SKM-1 (cell line): ENCODE data around the gene USP11.

Source experiments
- DNase-seq: peaks from one replicate; lab custom pipeline; 2025; ENCODE audit not compliant: unreplicated experiment; lab: John Stamatoyannopoulos, UW

The USP11 gene

GRCh38 chrX:47232803-47233332 is at the start of gene USP11:
USP11 (plus strand) TSS chrX:47233009; CDS start chrX:47233044, 35 bp downstream.
- DNase-seq: no peak

DNA sequence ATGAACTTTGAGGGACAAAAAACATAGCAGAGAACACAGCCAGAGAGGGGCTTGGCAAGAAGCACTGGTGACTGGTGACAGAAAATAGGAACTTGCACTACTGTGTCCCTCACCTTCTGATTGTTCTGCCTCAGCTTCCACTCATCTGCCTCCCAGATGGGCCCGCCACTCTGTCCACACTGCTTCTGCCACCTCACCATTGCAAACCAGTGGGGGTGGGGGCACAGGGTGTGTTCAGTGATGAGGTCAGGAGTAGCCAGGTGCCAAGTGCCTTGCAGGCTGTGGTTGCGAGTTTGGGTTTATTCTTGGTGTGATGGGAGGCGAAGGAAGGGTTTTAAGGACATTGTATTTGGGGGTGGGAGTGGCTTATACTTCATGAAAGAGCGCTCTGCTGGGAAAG is 48.3 kb upstream of the USP11 start:
- DNase-seq: no peak

- DNase-seq: no peak
Measured at GRCh38 chrX:47185241-47185640, 47.6 kb upstream of the USP11 start.

- no peak for DNase-seq
Measured at GRCh38 chrX:47186096-47186740, 46.6 kb upstream of the USP11 start.

DNA sequence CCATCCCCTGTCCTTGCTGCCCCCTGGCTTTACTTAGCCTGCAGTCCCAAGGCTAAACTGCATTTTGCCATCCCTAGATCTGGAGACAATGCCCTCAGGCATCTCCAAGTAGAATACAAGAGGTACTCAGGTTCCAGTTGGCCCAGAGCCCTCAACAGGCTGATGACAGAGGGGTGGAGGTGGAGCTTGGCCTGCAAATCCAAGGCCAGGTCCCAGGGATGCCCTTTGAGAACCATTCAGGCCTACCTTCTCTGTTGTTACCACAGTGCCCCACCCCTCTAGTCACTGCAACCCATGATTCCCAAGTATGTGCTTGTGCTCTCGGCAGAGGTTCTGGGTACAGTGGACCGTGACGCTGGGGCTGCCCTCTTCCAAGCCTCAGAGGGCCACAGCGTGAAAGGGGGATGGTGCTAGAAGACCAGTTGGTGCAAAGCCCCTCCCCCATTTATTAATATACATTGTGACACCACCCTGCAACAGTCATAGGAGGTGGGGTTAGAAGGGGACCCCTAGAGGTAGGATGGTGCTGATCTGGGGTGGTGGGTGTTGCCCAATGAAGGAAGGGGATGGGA is 45.6 kb upstream of the USP11 start:
- DNase-seq: no peak

DNA sequence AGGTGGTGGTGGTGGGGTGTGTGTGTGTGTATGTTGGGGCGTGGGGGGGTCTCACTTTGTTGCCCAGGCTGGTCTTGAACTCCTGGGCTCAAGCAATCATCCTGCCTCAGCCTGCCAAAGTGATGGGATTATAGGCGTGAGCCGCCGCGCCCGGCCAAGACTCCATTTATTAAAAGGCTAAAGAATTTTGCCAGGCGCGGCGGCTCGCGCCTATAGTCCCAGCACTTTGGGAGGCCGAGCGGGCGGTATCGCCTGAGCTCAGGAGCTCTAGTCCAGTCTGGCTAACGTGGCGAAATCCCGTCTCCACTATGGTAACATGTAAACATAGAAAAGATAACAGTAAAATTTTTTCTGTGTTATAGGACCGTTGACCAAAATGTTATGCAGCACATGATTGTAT is 42.9 kb upstream of the USP11 start:
- DNase-seq: no peak

- peak; percentile 48 for DNase-seq
Measured at GRCh38 chrX:47190445-47191269, 42.2 kb upstream of the USP11 start.

DNA sequence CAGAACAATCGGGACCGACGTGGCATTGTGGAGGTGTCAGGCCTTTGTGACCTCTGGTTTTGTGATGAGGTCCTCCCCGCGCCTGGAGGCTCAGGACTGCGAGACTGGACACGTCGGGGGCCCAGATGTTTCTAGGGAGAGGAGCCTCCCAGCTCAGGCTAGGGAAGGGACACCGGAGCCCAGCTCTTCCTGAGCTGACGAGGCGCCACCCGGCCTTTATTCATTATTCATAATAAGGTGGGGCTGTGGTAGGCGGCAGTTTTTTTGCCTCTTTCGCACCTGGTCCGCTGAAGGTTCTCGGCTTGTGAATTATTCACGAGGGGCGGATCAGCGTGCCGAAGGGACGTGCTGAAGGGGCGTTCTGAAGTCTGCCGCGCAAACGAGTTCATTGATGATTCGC is 41.5 kb upstream of the USP11 start:
- DNase-seq: no peak

DNA sequence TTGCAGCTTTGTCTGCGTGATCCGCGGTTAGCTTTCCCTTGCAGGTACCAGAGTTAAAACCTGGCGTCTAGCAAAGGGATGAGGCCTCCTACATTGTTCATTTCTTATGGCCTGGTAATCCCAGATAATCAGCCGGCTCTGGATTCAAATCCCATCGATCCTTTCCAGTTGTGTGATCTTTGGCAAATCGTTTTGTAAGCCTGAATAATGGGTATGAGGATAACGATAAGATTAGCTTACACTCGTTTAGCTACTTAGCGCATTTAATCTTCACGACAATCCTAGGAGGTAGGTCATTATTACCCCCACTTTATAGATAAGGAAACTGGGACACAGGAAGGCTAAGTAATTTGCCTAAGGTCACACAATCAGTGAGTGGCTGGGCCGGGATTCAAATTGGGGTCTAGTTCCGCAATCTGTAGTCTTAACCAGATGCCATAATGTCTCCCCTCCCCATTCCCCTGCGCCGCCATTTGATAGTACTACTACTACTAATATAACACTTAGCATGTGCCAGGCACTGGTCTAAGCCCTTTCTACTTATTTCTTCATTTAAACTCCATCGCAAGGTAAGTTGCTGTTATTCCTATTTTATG is 40.9 kb upstream of the USP11 start:
- DNase-seq: no peak

DNA sequence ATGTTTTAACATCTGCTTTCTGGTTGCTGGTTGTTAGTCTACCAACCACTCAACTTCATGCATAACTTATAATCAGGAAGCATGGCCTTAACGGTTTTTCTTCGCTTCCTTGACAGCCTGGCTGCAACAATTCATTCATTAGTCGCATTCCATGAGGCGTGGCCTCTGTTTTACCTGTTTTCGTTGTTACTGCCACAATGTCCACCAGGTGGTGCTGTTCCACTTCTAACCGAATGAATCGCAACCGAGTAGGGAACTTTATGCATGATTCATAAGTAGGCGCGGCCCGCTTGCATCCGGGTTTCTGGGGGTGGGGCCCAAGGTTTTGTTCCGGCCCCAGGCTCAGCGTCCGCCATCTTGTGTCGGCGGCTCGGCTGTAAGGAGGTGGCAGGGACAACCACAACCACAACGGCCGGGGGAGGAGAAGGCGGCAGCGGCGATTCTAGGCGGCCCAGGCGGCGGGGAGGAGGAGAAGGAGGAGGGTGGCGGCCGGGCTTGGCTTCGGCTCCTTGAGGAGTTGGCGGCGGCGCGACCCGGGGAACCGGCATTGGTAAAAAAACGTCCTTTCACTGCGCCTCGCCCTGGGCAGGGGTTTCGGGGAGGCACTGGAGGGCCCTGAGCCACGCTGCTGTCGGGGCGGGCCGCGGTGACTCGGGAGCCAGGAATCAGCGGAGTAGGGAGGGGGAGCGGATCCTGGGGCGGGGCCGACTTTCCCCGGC is 39.2 kb upstream of the USP11 start, which contains the start of gene UBA1:
UBA1 (plus strand) TSS at position 355 of the 719 bp plus-strand sequence. CDS start 4,974 bp downstream, outside the sequence.
- peak; percentile 60 for DNase-seq

- DNase-seq: no peak
Measured at GRCh38 chrX:47194194-47194787, 38.5 kb upstream of the USP11 start.

- no peak for DNase-seq
Measured at GRCh38 chrX:47196098-47196497, 36.7 kb upstream of the USP11 start.

DNA sequence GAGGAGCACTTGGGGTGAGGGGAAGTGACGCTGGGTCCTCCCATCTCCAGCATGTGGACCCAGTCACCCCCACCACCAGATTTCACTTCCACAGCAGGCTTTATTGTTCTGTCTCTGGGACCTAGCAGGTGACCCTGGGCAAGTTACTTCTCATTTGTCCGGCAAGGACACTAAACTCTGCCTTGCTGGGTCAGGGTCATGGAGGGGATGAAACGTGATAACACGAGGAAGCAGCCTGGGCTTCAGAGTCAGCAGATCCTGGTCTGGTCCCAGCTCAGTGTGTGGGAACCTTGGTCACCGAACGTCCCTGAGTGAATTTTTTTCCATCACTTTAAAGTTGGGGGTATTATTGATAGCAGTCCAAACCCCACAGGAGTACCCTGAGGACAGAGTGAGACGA is 35.3 kb upstream of the USP11 start:
- no peak for DNase-seq

DNA sequence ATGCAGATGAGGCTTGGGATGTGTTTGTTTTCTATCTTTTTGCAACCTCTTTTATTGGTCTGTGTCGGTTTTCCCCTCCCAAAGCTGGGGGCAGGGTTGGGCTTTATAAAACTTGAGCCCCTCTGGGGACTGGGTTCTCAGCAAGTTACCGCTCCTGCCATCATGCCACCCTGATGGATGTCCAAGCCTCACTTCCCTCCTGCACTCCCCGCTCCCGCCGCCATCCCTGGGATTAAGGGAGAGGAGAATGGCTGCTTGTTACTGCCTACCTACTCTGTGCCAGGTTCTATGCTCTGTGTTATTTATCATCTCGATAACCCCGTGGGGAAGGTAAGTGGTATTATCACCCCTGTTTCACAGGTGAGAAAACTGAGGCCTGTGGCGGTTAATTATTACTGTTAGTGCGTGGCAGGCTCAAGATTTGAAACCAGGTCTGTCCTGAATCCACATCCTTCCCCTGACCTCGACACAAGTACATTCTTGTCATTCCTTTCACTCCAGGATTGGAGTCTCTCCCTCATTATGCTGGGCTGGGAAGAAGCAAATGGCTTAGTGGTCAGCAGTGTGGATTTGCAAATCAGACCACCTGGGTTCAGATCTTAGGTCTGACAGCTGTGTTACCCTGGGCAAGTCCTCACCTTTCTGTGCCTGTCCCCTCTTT is 34.7 kb upstream of the USP11 start:
- DNase-seq: no peak

DNA sequence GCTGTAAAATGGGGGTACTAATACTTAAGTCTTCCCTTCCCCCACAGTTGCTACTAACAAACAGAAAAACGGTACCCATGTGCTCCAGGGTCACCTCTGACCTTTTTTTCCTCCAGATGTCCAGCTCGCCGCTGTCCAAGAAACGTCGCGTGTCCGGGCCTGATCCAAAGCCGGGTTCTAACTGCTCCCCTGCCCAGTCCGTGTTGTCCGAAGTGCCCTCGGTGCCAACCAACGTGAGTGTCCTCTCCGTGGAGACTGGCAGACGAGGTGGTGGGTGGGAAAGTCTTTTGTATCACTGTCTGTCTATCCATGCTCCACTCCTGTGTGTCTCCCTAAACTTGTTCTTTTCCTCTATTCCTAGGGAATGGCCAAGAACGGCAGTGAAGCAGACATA is 34.1 kb upstream of the USP11 start:
- DNase-seq: no peak

- no peak for DNase-seq
Measured at GRCh38 chrX:47199286-47199685, 33.5 kb upstream of the USP11 start.

- DNase-seq: no peak
Measured at GRCh38 chrX:47200385-47201150, 32.2 kb upstream of the USP11 start.

DNA sequence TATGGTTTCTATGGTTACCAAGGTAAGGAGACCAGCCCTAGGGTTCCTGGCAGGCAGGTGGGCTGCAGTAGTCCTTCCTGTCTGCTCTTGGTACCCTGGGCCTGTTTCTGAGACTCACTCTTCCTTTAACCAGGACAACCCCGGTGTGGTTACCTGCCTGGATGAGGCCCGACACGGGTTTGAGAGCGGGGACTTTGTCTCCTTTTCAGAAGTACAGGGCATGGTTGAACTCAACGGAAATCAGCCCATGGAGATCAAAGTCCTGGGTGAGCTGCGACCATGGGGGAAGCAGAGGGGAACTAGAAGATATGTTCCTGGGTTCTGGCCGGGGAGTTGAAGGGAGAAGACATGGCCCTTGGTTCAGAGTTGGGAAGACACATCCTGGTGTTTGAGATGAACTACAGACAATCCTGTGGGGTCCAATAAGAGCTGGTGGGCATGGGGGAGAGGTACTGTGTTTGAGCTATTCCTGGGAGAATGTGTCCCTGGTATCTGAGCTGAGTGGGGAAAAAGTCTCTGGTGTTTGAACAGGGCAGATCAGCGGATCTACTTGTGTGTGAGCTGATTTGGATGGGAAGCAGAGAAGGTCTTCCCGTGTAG is 31.4 kb upstream of the USP11 start:
- no peak for DNase-seq

DNA sequence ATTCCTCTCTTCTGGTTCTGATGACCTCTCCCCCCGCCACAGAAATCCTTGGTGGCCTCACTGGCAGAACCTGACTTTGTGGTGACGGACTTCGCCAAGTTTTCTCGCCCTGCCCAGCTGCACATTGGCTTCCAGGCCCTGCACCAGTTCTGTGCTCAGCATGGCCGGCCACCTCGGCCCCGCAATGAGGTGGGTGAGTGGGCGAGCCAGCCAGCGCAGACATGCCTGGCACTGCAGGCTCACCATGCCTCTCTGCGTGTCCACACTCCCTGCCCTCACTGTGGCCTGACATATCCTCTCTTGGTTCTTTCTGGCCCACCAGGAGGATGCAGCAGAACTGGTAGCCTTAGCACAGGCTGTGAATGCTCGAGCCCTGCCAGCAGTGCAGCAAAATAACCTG is 30.5 kb upstream of the USP11 start:
- no peak for DNase-seq
